Activated naive CD8-positive, alpha-beta T cell treated with anti-CD3 and anti-CD28 coated beads, Interleukin-2, amount 10 ng/mL, durations not matched to agents 7 days and 5 days (primary cell): ENCODE measurements around the gene CST11. TPM values are rescaled to one million over a fixed set of nuclear protein-coding genes. Genes with fewer than 3 reads are reported as not detected.

ENCODE experiments used
- ATAC-seq: fragments of 150-1000 bp; cut with Tn5 transposase; one replicate; pipeline ENCODE4 v1.10.0; 2021; ENCODE audit warnings: low read depth, moderate library complexity
- POLR2A ChIA-PET: fragments of 350-600 bp; sonication (Branson Sonifier 250); formaldehyde crosslinking; loops from one replicate; lab custom pipeline; 2021; ENCODE audit warnings: antibody characterized with exemption; lab: Charles Lee
- DNase-seq: peaks from one replicate; pipeline ENCODE4 v3.0.0; 2021
- H3K27ac Mint-ChIP-seq: one replicate; pipeline ENCODE4 v1.8.0; 2022; ENCODE audit warnings: mild to moderate bottlenecking, mixed read lengths
- H3K27me3 Mint-ChIP-seq: one replicate; pipeline ENCODE4 v1.8.0; 2022; ENCODE audit warnings: mild to moderate bottlenecking, moderate library complexity, mixed read lengths
- H3K36me3 Mint-ChIP-seq: one replicate; pipeline ENCODE4 v1.8.0; 2021; ENCODE audit warnings: mild to moderate bottlenecking, mixed read lengths
- H3K4me1 Mint-ChIP-seq: one replicate; pipeline ENCODE4 v1.8.0; 2021; ENCODE audit warnings: mixed read lengths
- H3K4me3 Mint-ChIP-seq: one replicate; pipeline ENCODE4 v1.8.0; 2022; ENCODE audit warnings: mild to moderate bottlenecking, moderate library complexity, mixed read lengths
- H3K9me3 Mint-ChIP-seq: one replicate; pipeline ENCODE4 v1.8.0; 2021; ENCODE audit warnings: mixed read lengths
- total RNA-seq, 2 experiments: library from RNA; stranded (reverse); gene quantifications; one replicate each; pipeline ENCODE4 v1.2.3, GENCODE V29; 2021

The CST11 gene
- total RNA-seq, 2 experiments from 2014 or later, result not detected

DNA sequence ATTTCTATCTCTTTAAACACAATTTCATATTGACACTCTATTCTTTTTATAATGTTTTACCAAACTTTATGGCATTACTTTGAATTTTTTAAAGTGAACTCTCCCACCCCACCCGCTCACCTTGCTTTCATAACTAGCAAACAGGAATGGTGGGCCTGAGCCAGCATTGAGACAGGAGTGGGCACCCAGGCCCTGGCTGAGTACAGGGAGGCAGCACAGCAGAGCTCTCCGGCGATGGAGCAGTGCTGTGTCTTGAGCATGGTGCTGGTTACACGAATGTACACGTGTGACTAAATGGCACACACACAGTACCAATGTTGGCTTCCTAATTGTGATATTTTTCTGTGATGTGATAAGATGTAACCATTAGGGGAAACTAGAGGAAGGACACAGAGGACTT lies 4.5 kb downstream of the CST11 start:
- DNase-seq (no peak), ATAC-seq (no peak)
- POLR2A ChIA-PET, result no interaction called here
- no peak overlapping the region for H3K4me3 Mint-ChIP-seq
- H3K27ac Mint-ChIP-seq, result no peak overlapping the region
- H3K27me3 Mint-ChIP-seq, result peaks cover 4% of the 10 kb centered on the region
- H3K36me3 Mint-ChIP-seq, result no peaks in the 10 kb centered on the region
- H3K4me1 Mint-ChIP-seq, result peaks cover 16% of the 10 kb centered on the region
- H3K9me3 Mint-ChIP-seq, result no peaks in the 10 kb centered on the region

- Mint-ChIP-seq H3K27ac (no peak overlapping the region), H3K4me3 (no peak overlapping the region), H3K36me3 (no peaks in the 10 kb centered on the region), H3K27me3 (peaks cover 6% of the 10 kb centered on the region), H3K4me1 (peaks cover 17% of the 10 kb centered on the region), H3K9me3 (no peaks in the 10 kb centered on the region)
- ATAC-seq, result no peak
- POLR2A ChIA-PET, result interaction anchor here (0.6 to 0.7 kb wide), 2 partner anchors 97 to 178 kb away, joined by 3 read pairs; no protein-coding TSS in a partner anchor
- no peak for DNase-seq
These were observed 6.2 kb downstream of the CST11 start for GRCh38 chr20:23446505-23446904.

- DNase-seq (no peak), ATAC-seq (no peak)
- Mint-ChIP-seq H3K27me3 (peaks cover 6% of the 10 kb centered on the region), H3K4me1 (peaks cover 17% of the 10 kb centered on the region), H3K36me3 (no peaks in the 10 kb centered on the region), H3K27ac (no peak overlapping the region), H3K4me3 (no peak overlapping the region), H3K9me3 (no peaks in the 10 kb centered on the region)
- POLR2A ChIA-PET, result no interaction called here
These were observed 7.0 kb downstream of the CST11 start for GRCh38 chr20:23445596-23446217.

DNA sequence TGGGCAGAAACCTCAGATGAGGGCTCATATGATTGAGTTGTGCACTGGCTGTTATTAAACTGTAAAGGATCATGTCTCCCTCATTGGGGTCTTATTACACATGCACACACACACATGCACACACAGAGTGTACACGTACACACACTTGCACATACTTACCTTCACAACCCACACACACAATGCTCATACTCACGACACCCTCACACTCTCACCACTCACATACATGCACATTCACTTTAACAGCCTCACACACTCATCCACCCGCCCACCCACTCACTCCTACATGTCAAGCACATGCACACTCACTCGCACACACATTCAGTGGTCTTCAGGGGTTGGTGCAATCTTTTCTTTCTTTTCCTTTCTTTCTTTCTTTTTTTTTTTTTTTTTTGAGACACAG lies 7.8 kb downstream of the CST11 start:
- H3K4me3 Mint-ChIP-seq, result no peak overlapping the region
- peaks cover 14% of the 10 kb centered on the region for H3K4me1 Mint-ChIP-seq
- H3K27me3 Mint-ChIP-seq, result peaks cover 6% of the 10 kb centered on the region
- POLR2A ChIA-PET, result no interaction called here
- no peaks in the 10 kb centered on the region for H3K9me3 Mint-ChIP-seq
- ATAC-seq (no peak), DNase-seq (no peak)
- no peak overlapping the region for H3K27ac Mint-ChIP-seq
- no peaks in the 10 kb centered on the region for H3K36me3 Mint-ChIP-seq

DNA sequence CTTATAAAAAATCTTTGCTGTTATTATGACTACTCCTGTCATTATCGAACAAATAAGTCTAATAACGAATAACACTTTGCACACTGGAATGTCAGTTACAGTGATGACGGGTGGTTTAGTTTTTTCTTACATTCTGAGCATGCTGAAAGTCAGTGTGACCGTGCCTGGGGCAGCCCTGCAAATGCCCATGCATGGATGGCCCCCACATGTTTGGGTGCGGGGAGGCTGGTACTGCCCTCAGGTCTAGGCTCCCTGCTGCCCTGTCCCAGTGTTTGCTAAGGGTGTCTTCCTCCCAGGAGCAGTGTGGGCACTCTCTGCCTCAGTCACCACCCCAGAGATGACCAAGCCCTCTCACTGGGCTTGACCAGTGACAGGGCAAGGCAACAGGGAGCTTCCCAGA lies 10.2 kb downstream of the CST11 start:
- POLR2A ChIA-PET, result no interaction called here
- no peaks in the 10 kb centered on the region for H3K36me3 Mint-ChIP-seq
- H3K4me1 Mint-ChIP-seq, result peaks cover 5% of the 10 kb centered on the region
- H3K27me3 Mint-ChIP-seq, result peaks cover 6% of the 10 kb centered on the region
- DNase-seq (no peak), ATAC-seq (no peak)
- no peak overlapping the region for H3K4me3 Mint-ChIP-seq
- no peak overlapping the region for H3K27ac Mint-ChIP-seq
- no peaks in the 10 kb centered on the region for H3K9me3 Mint-ChIP-seq

DNA sequence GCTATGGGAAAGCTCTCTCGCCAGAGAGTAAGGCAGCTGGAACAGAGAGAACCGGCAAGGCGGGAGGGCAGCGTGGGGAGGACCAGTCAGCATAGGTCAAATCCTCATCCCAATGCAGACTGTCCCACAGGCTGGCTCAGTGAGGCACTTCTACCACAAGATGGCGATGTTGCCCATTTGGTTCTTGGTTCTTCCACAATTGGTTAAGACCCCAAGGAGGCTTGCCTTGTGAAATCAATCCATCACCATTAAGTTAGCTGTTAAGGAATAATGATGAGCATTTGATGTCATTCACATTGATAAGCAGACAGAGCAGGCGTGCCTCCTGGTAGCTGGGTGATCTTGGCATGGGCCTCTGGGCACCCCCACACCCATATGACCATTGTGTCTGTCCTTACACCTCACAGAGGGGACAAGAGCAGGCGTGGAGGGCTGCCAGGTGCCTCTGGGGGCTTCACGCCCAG lies 10.8 kb downstream of the CST11 start:
- peak; percentile 56 for DNase-seq
- H3K36me3 Mint-ChIP-seq, result no peaks in the 10 kb centered on the region
- no peak overlapping the region for H3K27ac Mint-ChIP-seq
- POLR2A ChIA-PET, result interaction anchor here (1.0 kb wide), 1 partner anchor 165 kb away, joined by 3 read pairs; no protein-coding TSS in a partner anchor
- no peak overlapping the region for H3K4me3 Mint-ChIP-seq
- H3K27me3 Mint-ChIP-seq, result peaks cover 6% of the 10 kb centered on the region
- peak; percentile 77 for ATAC-seq
- H3K4me1 Mint-ChIP-seq, result peaks cover 5% of the 10 kb centered on the region
- H3K9me3 Mint-ChIP-seq, result no peaks in the 10 kb centered on the region

DNA sequence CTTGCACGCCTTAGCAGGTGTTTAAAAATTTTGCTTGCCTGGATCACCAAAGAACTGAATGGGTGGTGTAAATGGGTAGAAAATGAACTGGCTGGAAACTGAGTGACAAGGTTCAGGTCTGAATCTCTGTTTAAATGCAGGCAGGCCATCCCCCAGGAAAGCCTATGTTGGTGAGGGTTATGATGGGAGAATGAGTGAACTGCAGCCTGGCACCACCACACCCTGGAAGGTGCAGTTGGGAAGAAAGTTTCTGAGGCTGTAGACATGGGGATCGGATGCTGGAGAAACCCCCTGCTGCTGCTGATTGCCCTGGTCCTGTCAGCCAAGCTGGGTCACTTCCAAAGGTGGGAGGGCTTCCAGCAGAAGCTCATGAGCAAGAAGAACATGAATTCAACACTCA lies 12.7 kb downstream of the CST11 start:
- Mint-ChIP-seq H3K4me3 (no peak overlapping the region), H3K27ac (no peak overlapping the region), H3K36me3 (no peaks in the 10 kb centered on the region), H3K27me3 (peaks cover 5% of the 10 kb centered on the region), H3K9me3 (no peaks in the 10 kb centered on the region), H3K4me1 (peaks cover 2% of the 10 kb centered on the region)
- DNase-seq (no peak), ATAC-seq (no peak)
- POLR2A ChIA-PET, result no interaction called here

DNA sequence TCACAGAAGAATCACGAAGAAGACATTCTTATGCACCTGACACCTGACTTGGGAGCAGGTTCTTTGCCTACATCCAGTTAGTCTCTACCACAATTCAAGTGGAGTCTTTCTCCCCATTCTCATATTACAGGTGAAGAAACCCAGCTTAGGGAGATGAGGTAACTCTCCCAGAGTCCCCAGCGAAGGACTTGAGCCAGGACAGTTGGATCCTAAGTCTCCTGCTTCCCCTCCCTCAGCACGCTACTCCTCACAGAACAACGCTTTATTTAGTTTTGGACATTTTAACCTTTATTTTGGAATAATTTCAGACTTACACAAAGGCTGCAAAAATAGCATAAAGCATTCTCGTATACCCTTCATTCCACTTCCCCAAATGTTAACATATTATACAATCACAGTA lies 14.0 kb downstream of the CST11 start:
- Mint-ChIP-seq H3K27ac (no peak overlapping the region), H3K36me3 (no peaks in the 10 kb centered on the region), H3K9me3 (no peaks in the 10 kb centered on the region), H3K4me3 (no peak overlapping the region), H3K27me3 (peaks cover 7% of the 10 kb centered on the region), H3K4me1 (peaks cover 2% of the 10 kb centered on the region)
- POLR2A ChIA-PET, result no interaction called here
- ATAC-seq (no peak), DNase-seq (no peak)

DNA sequence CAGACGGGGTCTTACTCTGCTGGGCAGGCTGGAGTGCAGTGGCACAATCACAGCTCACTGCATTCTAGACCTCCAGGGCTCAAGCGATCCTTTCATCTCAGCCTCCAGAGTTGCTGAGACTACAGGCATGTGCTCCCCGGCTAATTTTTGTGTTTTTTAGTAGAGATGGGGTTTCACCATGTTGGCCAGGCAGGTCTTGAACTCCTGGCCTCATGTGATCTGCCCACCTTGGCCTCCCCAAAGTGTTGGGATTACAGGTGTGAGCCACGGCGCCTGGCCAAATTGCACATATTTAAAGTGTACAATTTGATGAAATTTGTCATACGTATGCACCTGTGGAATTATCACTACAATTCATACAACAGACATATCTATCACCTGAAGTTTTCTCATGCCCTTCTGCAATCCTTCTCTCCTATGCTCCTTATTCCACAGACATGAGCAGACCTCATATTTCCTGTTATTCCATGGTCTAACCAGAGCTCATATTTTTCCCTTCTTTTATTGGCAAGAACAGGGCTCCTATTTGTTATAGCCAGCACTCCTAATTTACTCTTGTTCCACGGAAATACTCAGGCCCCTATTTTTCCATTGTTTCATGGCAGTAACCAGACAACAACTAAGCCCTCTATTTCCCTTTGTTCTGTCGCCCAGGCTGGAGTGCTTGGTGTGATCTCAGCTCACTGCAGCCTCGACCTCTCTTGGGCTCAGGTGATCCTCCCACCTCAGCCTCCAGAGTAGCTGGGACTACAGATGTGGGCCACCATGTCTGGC lies 15.4 kb downstream of the CST11 start:
- Mint-ChIP-seq H3K9me3 (no peaks in the 10 kb centered on the region), H3K36me3 (no peaks in the 10 kb centered on the region), H3K27me3 (peaks cover 9% of the 10 kb centered on the region), H3K4me1 (peaks cover 2% of the 10 kb centered on the region), H3K4me3 (no peak overlapping the region), H3K27ac (no peak overlapping the region)
- ATAC-seq (no peak), DNase-seq (no peak)
- POLR2A ChIA-PET, result interaction anchor here (0.7 kb wide), 2 partner anchors 162 to 417 kb away, joined by 4 read pairs; no protein-coding TSS in a partner anchor

DNA sequence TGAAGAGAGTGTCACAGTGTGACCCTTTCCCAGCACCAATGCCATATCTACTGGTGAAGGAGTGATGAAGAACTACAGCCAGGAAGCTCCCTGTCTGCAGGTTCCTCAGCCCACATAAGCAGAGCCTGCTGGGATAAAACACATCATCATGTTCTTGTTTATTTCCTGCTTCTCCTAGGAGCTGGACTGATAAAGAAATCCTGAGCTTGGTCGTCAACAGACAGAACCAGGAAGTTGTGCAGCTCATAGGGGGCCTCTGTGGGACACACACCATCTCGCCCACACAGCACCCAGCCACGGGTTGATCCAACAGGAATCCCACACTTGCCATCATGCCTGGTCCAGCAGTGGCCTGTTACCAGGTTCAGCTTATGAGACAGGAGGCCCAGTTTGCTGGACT lies 16.0 kb downstream of the CST11 start:
- no peaks in the 10 kb centered on the region for H3K36me3 Mint-ChIP-seq
- no peak overlapping the region for H3K4me3 Mint-ChIP-seq
- ATAC-seq (no peak), DNase-seq (no peak)
- peaks cover 8% of the 10 kb centered on the region for H3K27me3 Mint-ChIP-seq
- peaks cover under 1% of the 10 kb centered on the region for H3K4me1 Mint-ChIP-seq
- H3K9me3 Mint-ChIP-seq, result no peaks in the 10 kb centered on the region
- H3K27ac Mint-ChIP-seq, result no peak overlapping the region
- POLR2A ChIA-PET, result interaction anchor here (0.7 kb wide), 2 partner anchors 163 to 416 kb away, joined by 4 read pairs; no protein-coding TSS in a partner anchor

GRCh38 chr20:23435626-23436539 lies 16.8 kb downstream of the CST11 start:
- Mint-ChIP-seq H3K27ac (no peak overlapping the region), H3K9me3 (no peaks in the 10 kb centered on the region), H3K4me3 (no peak overlapping the region), H3K27me3 (peaks cover 7% of the 10 kb centered on the region), H3K4me1 (no peaks in the 10 kb centered on the region), H3K36me3 (no peaks in the 10 kb centered on the region)
- ATAC-seq, result no peak
- no peak for DNase-seq
- POLR2A ChIA-PET, result interaction anchor here (0.7 kb wide), 1 partner anchor 415 kb away, joined by 4 read pairs; no protein-coding TSS in a partner anchor

DNA sequence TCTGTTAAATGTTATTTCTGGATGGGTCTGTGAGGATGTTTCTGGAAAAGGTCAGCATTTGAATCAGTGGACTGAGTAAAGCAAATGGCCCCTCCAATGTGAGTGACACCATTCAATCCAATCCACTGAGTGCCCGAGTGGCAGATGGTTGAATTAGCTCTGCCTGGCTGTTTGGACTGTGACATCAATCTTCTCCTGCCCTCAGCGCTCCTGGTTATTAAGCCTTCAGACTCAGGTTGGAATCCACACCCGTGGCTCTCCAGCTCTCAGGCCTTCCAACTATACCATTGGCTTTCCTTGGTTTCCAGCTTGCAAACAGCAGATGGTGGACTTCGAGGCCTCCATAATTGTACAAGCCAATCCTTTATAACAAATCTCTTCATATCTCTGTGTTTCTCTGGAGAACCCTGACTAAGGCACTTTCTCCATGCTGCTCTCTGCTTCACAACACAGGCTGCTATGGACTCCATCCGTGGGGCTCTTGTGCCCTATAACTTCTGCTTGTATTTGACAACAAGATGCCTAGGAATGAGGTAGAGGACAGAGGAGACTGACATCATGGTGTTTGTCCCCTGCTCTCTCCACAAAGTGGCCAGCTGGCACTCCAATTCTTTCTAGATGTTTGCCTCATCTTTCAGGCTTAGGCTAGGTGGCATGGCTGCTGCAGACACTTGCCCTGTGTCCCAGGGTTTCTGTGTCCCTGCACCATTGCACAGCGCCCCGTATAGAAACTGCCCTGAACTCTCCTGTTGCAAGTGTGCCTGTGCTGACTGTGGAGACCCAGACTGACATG lies 18.0 kb downstream of the CST11 start:
- no peak for ATAC-seq
- no peaks in the 10 kb centered on the region for H3K9me3 Mint-ChIP-seq
- H3K27me3 Mint-ChIP-seq, result peaks cover 7% of the 10 kb centered on the region
- POLR2A ChIA-PET, result no interaction called here
- DNase-seq, result no peak
- no peaks in the 10 kb centered on the region for H3K4me1 Mint-ChIP-seq
- H3K36me3 Mint-ChIP-seq, result no peaks in the 10 kb centered on the region
- no peak overlapping the region for H3K27ac Mint-ChIP-seq
- no peak overlapping the region for H3K4me3 Mint-ChIP-seq
